Stomach (tissue), 9 donors: Measurements from ENCODE around the gene CRYBA2. TPM values are rescaled to one million over a fixed set of nuclear protein-coding genes. Genes with fewer than 3 reads are reported as not detected.
A peak's percentile ranks its signal among the peaks of the same experiment; 100 is the strongest.

ENCODE experiments used
- DNase-seq, 2 donors: peaks; one replicate each; pipeline versions ENCODE4 v3.0.0 to v3.0.0-alpha.2; 2013 to 2019
- H3K27ac ChIP-seq, 5 donors: fragments of 200-600 bp in 4 of 5; sonication (generic) in 4 of 5; one replicate each; pipeline ENCODE4 v1.5.1; 2013 to 2019; ENCODE audit warnings: mild to moderate bottlenecking in 1 of 5, moderate library complexity in 1 of 5
- H3K27me3 ChIP-seq, 3 donors: fragments of 200-600 bp; sonication (generic); one replicate each; pipeline ENCODE4 v1.5.1; 2017 to 2019; ENCODE audit warnings: mixed run types in 1 of 3
- H3K36me3 ChIP-seq, 4 donors: fragments of 200-600 bp; sonication (generic); 1 replicate in 3 of 4; 2 replicates in 1 of 4; pipeline ENCODE4 v1.5.1; 2016 to 2019
- H3K4me1 ChIP-seq, 4 donors: fragments of 200-600 bp; sonication (generic); one replicate each; pipeline ENCODE4 v1.5.1; 2016 to 2019
- H3K4me3 ChIP-seq, 4 donors: fragments of 200-600 bp; sonication (generic) in 3 of 4; one replicate each; pipeline ENCODE4 v1.5.1; 2016 to 2019; ENCODE audit warnings: mild to moderate bottlenecking in 1 of 4
- H3K9me3 ChIP-seq, 4 donors: fragments of 200-600 bp; sonication (generic); one replicate each; pipeline ENCODE4 v1.5.1; 2016 to 2019
- EP300 ChIP-seq: sonication (generic); formaldehyde crosslinking; IDR thresholded peaks from one replicate; pipeline ENCODE4 v1.6.1; 2017; ENCODE audit warnings: antibody characterized with exemption
- POLR2A ChIP-seq, 4 donors: fragments of 450-650 bp; IDR thresholded peaks; one replicate each; pipeline ENCODE4 v1.6.1; 2016; ENCODE audit warnings: antibody characterized with exemption in 4 of 4, control low read depth in 2 of 4, mild to moderate bottlenecking in 1 of 4, moderate library complexity in 1 of 4
- POLR2AphosphoS5 ChIP-seq, 3 donors: sonication (generic); formaldehyde crosslinking; IDR thresholded peaks; one replicate each; pipeline ENCODE4 v1.6.1; 2016; ENCODE audit warnings: antibody characterized with exemption in 3 of 3
- WGBS, 5 donors: extraction: QIAGEN DNeasy Blood & Tissue Kit in 3 of 5; methylation state at CpG; one replicate each; pipeline versions ENCODE4 v1.1.5 to v1.1.7; 2013 to 2018; 5-methylcytosine and 5-hydroxymethylcytosine counted together
- intact Hi-C: fragments of 100-400 bp; cut with DNase I; formaldehyde crosslinking; loops from one replicate; pipeline ENCODE4 v1.15.1; 2023; ENCODE audit warnings: low total_unique reads
- polyA plus RNA-seq, 3 donors: library from polyadenylated mRNA; stranded (reverse); fragments of 200-250 nt; gene quantifications; one replicate each; pipeline ENCODE4 v1.2.3, GENCODE V29; 2013
- total RNA-seq, 5 donors: library from RNA; depleted of rRNA; stranded (reverse); fragments of >200 nt; gene quantifications; one replicate each; pipeline versions ENCODE4 v1.1.0 to v1.2.3, GENCODE V29; 2014 to 2016
- TF ChIP-seq, protein P1 (sequence below), 7 experiments: fragments of 450-650 bp in 4 of 7; fragments of 200-600 bp in 3 of 7; sonication (generic) in 3 of 7; IDR thresholded peaks; one replicate each; pipeline ENCODE4 v1.5.1; 2016 to 2019; ENCODE audit warnings: antibody characterized with exemption in 7 of 7, control low read depth in 2 of 7, mild to moderate bottlenecking in 1 of 7
- donor health status: healthy with polysubstance abuse.
- donor health status: Bipolar disorder and iron deficiency.
- donor health status: healthy.

CRYBA2 gene
- total and polyA plus RNA-seq, 8 donors: 1.2 to 7.5 (median 3.2) TPM; not detected in 4

DNA sequence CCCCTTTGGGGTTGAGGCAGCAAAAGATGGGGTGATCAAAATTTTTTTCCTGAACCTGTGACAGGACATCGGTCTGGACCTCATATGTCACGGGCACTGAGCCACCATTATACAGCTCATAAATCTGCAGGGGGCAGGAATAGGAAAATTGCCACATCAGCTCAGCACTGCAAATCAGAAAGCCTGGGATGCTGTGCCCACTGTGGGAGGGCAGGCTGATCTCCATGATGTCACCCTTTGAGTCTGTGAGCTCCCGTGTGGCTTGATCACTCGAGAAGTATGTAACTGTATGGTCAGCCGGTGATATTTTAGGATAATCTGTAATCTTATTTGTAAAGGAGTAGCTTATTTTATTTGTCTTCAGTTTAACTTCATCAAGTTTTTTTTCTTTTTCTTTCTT, 17.7 kb upstream of the CRYBA2 start:
- WGBS, 5 donors: 77 to 83% (median 82%) methylated on average over 5 of the region's 5 CpGs
- Histone ChIP-seq H3K36me3 (no peaks in the 10 kb centered on the region), H3K4me3 (no peak overlapping the region), H3K9me3 (no peaks in the 10 kb centered on the region), H3K4me1 (no peaks in the 10 kb centered on the region), H3K27me3 (peaks cover 0 to 62% (median 3%) of the 10 kb centered on the region in 3 donors), H3K27ac (no peak overlapping the region)
- intact Hi-C loops: no loop called here
- TF ChIP-seq, protein P1, sequence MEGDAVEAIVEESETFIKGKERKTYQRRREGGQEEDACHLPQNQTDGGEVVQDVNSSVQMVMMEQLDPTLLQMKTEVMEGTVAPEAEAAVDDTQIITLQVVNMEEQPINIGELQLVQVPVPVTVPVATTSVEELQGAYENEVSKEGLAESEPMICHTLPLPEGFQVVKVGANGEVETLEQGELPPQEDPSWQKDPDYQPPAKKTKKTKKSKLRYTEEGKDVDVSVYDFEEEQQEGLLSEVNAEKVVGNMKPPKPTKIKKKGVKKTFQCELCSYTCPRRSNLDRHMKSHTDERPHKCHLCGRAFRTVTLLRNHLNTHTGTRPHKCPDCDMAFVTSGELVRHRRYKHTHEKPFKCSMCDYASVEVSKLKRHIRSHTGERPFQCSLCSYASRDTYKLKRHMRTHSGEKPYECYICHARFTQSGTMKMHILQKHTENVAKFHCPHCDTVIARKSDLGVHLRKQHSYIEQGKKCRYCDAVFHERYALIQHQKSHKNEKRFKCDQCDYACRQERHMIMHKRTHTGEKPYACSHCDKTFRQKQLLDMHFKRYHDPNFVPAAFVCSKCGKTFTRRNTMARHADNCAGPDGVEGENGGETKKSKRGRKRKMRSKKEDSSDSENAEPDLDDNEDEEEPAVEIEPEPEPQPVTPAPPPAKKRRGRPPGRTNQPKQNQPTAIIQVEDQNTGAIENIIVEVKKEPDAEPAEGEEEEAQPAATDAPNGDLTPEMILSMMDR (IDR thresholded peaks at IDR 0.05): no peak
- no peak for TF ChIP-seq EP300
- no peak for TF ChIP-seq POLR2AphosphoS5 (IDR thresholded peaks at IDR 0.05)
- no peak for TF ChIP-seq POLR2A (IDR thresholded peaks at IDR 0.05)
- no peak for DNase-seq

DNA sequence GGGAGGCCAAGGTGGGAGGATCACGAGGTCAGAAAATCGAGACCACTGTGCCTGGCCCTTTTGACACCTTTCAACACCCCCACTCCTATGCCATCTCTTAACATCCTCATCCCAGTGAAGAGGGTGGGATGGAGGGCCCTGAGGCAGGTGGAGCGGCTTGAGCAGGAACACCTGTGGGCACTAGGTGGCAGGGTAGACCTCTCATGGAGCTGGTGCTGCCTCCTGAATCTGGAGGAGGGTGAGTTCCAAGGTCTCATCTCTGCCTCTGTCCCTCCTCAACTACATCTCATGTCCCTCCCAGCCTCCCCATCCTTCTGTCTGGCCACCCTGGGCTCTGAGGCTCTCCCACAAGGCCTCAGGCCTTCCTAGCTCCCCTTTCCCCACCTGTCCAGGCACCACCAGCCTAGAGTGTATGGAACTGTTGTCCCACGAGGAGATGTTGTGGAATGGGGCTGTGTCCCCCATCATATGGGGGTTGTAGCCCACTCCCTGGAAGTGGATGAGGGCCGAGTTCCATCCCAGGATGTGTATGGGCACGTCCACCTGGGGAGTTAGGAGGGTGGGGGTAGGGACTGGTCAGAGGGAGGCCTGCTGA, 17.0 kb upstream of the CRYBA2 start:
- Histone ChIP-seq H3K27me3 (peaks cover 0 to 69% (median 3%) of the 10 kb centered on the region in 3 donors), H3K9me3 (no peaks in the 10 kb centered on the region), H3K4me3 (no peak overlapping the region), H3K4me1 (no peaks in the 10 kb centered on the region), H3K27ac (no peak overlapping the region), H3K36me3 (no peaks in the 10 kb centered on the region)
- intact Hi-C loops: no loop called here
- DNase-seq: peak in 1 of 2 donors; percentile 67
- WGBS, 5 donors: 22 to 50% (median 31%) methylated on average over 4 to 6 of the region's 6 CpGs
- no peak for TF ChIP-seq POLR2AphosphoS5 (IDR thresholded peaks at IDR 0.05)
- TF ChIP-seq, protein P1 (IDR thresholded peaks at IDR 0.05): peak in 4 of 7 experiments; percentile 22 to 37 (median 34)
- TF ChIP-seq POLR2A (IDR thresholded peaks at IDR 0.05): no peak

DNA sequence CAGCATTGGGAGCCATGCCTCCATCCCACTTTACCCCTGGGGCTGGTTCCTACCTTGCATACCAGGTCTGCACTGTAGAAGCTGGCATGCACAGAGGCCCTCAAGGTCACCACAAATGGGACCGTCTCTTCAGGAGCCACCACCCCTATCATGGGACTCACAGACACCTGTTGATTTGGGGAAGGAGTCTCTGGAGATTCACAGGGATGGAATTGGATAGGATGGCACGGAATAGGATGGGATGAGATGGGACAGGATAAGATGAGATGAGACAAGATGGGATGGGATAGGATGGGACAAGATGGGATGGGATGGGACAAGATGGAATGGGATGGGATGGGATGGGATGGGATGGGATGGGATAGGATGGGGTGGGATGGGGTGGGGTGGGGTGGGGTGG, 16.1 kb upstream of the CRYBA2 start:
- Histone ChIP-seq H3K27ac (no peak overlapping the region), H3K4me1 (no peaks in the 10 kb centered on the region), H3K36me3 (no peaks in the 10 kb centered on the region), H3K27me3 (peaks cover 0 to 77% (median 8%) of the 10 kb centered on the region in 3 donors), H3K9me3 (no peaks in the 10 kb centered on the region), H3K4me3 (no peak overlapping the region)
- TF ChIP-seq POLR2A (IDR thresholded peaks at IDR 0.05) (no peak), POLR2AphosphoS5 (IDR thresholded peaks at IDR 0.05) (no peak), EP300 (no peak)
- DNase-seq: no peak
- intact Hi-C loops: no loop called here
- 65 to 85% (median 70%) methylated on average over 2 of the region's 2 CpGs for WGBS, 5 donors

DNA sequence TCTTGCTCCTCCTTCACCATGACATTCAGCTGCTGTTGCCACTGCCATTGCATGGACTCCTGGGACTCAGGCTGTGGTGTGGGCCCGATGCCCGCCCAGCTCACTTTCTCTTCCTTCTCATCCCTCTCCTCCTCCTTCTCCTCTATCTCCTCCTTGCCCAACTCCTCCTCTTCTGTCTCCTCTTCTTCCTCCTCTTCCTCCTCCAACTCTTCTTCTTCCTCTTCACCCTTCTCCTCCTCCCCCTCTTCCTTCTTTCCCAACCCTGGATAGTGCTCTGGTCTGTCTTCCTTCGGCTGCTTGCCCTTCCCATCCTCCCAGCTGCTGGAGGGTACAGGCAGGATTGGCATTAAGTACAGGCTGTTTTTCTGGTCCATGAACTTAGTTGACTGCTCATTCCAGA, 10.8 kb upstream of the CRYBA2 start:
- Histone ChIP-seq H3K4me3 (no peak overlapping the region), H3K27me3 (peaks cover 19 to 98% (median 51%) of the 10 kb centered on the region in 3 donors), H3K27ac (no peak overlapping the region), H3K9me3 (no peaks in the 10 kb centered on the region), H3K36me3 (no peaks in the 10 kb centered on the region), H3K4me1 (peaks cover 24 to 47% (median 38%) of the 10 kb centered on the region in 4 donors)
- intact Hi-C loops: no loop called here
- DNase-seq: no peak
- no peak for TF ChIP-seq EP300
- TF ChIP-seq POLR2AphosphoS5 (IDR thresholded peaks at IDR 0.05): no peak
- TF ChIP-seq POLR2A (IDR thresholded peaks at IDR 0.05): no peak
- WGBS, 5 donors: 87 to 94% (median 90%) methylated on average over 3 of the region's 3 CpGs

DNA sequence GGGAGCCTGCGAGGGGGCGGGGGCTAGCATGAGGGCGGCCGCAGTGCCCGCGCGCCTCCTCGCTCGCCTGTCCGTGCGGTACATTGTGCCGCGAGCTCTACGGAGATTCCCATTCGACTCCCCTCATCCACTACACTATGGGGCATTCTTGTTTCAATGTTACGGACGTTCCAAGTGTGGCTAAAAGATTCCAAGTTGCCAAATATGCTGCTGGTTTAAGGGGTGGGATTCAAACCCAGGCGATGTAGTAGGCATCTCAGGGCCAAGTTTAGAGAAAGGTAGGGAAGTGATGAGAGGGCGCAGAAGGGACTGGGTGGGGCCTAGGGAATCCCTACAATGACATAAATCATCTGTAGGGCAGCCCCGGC, 10.0 kb upstream of the CRYBA2 start:
- H3K4me1 ChIP-seq: peaks cover 24 to 50% (median 42%) of the 10 kb centered on the region in 4 donors
- peak overlapping the region; percentile 35 to 49 (median 44) for H3K4me3 ChIP-seq
- WGBS, 5 donors: 11 to 32% (median 13%) methylated on average over 6 to 20 of the region's 20 CpGs
- no peaks in the 10 kb centered on the region for H3K9me3 ChIP-seq
- intact Hi-C loops: no loop called here
- TF ChIP-seq, protein P1 (IDR thresholded peaks at IDR 0.05): peak in 3 of 7 experiments; percentile 19 to 53 (median 31)
- no peak for TF ChIP-seq EP300
- no peak for DNase-seq
- peaks cover 19 to 98% (median 51%) of the 10 kb centered on the region in 3 donors for H3K27me3 ChIP-seq
- no peaks in the 10 kb centered on the region for H3K36me3 ChIP-seq
- H3K27ac ChIP-seq: peak overlapping the region in 4 of 5 donors; percentile 88 to 93 (median 90)
